Measurements from ENCODE around the gene SUN5. TPM values are rescaled to one million over a fixed set of nuclear protein-coding genes. Genes with fewer than 3 reads are reported as not detected.

SUN5 gene
- total RNA-seq, 1 experiment from 2014 or later: not detected

GRCh38 chr20:33006776-33007375 is 2.6 kb upstream of the SUN5 start:
- H3K23ac ChIP-seq (ENCODE audit: insufficient read length, low read depth, low read length): no peak overlapping the region
- no peak overlapping the region for H3K27ac ChIP-seq (ENCODE audit: insufficient read length, low read depth, low read length)
- no peaks in the 10 kb centered on the region for H3K23me2 ChIP-seq (ENCODE audit: insufficient read length, low read depth, low read length, poor library complexity, severe bottlenecking)
- H3K56ac ChIP-seq (ENCODE audit: insufficient read length, low read depth, low read length): no peak overlapping the region
- H2AFZ ChIP-seq (ENCODE audit: low read length): no peak overlapping the region
- H3K79me2 ChIP-seq (ENCODE audit: insufficient read depth, low read length): no peaks in the 10 kb centered on the region
- H4K8ac ChIP-seq (replicated peaks; ENCODE audit: insufficient read length, low read depth, low read length): no peak overlapping the region
- H3K79me1 ChIP-seq (ENCODE audit: insufficient read depth, low read depth, low read length, poor library complexity, severe bottlenecking): no peaks in the 10 kb centered on the region
- TF ChIP-seq CTCF (conservative IDR thresholded peaks at IDR 0.05): no peak
- Mint-ChIP-seq H3K4me3 (no peak overlapping the region), H3K36me3 (ENCODE audit: insufficient read depth in 1 of 3, low read depth in 3 of 3) (peaks cover 0 to 4% (median 0%) of the 10 kb centered on the region in 3 experiments; a peak in 3 of 7 replicates), H3K27ac (no peak overlapping the region), H3K4me1 (no peaks in the 10 kb centered on the region), H3K27me3 (ENCODE audit: low read depth) (peaks cover 4% of the 10 kb centered on the region), H3K9me3 (peaks cover 5% of the 10 kb centered on the region in 2 experiments; a peak in 3 of 5 replicates)
- no peak overlapping the region for H3T11ph ChIP-seq (ENCODE audit: low read length)
- no CpG with 5 or more reads among the region's 8 CpGs for WGBS (ENCODE audit: extremely low coverage, insufficient read length, low lambda C conversion rate)
- H2BK15ac ChIP-seq (ENCODE audit: low read depth, low read length): no peak overlapping the region
- no peaks in the 10 kb centered on the region for H4K20me1 ChIP-seq (ENCODE audit: control insufficient read depth, insufficient read depth, insufficient read length)
- no peak overlapping the region for H3K4ac ChIP-seq (ENCODE audit: low read depth, low read length)
- no peak overlapping the region for H3K4me2 ChIP-seq (ENCODE audit: insufficient read depth, insufficient read length, low read length)
- no peak for DNase-seq
- H3K14ac ChIP-seq (ENCODE audit: insufficient read depth, low read length): no peak overlapping the region
- no peak overlapping the region for H4K5ac ChIP-seq (ENCODE audit: insufficient read length, low read depth, low read length)
- no peak overlapping the region for H2BK12ac ChIP-seq (ENCODE audit: insufficient read length, low read depth, low read length)
- H3K27me3 ChIP-seq (ENCODE audit: insufficient read depth, low read length): no peaks in the 10 kb centered on the region
- no peak overlapping the region for H2AK5ac ChIP-seq (ENCODE audit: insufficient read length, low read length)
- no peak overlapping the region for H4K91ac ChIP-seq (ENCODE audit: insufficient read length, low read depth, low read length)
- H3K18ac ChIP-seq (ENCODE audit: insufficient read length, low read depth, low read length): no peak overlapping the region
- H3K9me3 ChIP-seq (ENCODE audit: control insufficient read depth, low read depth, low read length): no peaks in the 10 kb centered on the region
- no peak overlapping the region for H2BK5ac ChIP-seq (ENCODE audit: insufficient read length, low read length)
- H2BK20ac ChIP-seq (ENCODE audit: low read depth, low read length, poor library complexity, severe bottlenecking): no peak overlapping the region
- no peak overlapping the region for H3K9ac ChIP-seq (ENCODE audit: extremely low read depth, insufficient read length, low read length)
- no peak overlapping the region for H2BK120ac ChIP-seq (ENCODE audit: low read depth, low read length, poor library complexity, severe bottlenecking)
- no peaks in the 10 kb centered on the region for H3K4me1 ChIP-seq (ENCODE audit: insufficient read depth, low read length)
